IPS DF 19.7 (cell line): ENCODE results near the gene NTSR1.

Experiments
- DNase-seq: peaks from one replicate; pipeline ENCODE4 v3.0.0-alpha.2; 2013; ENCODE audit warnings: low read depth, low spot score

The NTSR1 gene

GRCh38 chr20:62726276-62726675 is 17.6 kb downstream of the NTSR1 start:
- no peak for DNase-seq

- DNase-seq: no peak
These were observed 18.3 kb downstream of the NTSR1 start for GRCh38 chr20:62726716-62727583.

GRCh38 chr20:62727584-62728027 is 19.0 kb downstream of the NTSR1 start:
- no peak for DNase-seq

- no peak for DNase-seq
These were observed 19.6 kb downstream of the NTSR1 start for GRCh38 chr20:62728028-62728780.

- no peak for DNase-seq
These were observed 20.2 kb downstream of the NTSR1 start for GRCh38 chr20:62728781-62729300.

GRCh38 chr20:62730481-62730880 is 21.8 kb downstream of the NTSR1 start:
- DNase-seq: no peak

- DNase-seq: no peak
These were observed 23.6 kb downstream of the NTSR1 start for GRCh38 chr20:62732031-62732760.

- no peak for DNase-seq
These were observed 24.3 kb downstream of the NTSR1 start for GRCh38 chr20:62732842-62733525.

- no peak for DNase-seq
These were observed 24.8 kb downstream of the NTSR1 start for GRCh38 chr20:62733526-62733842.

GRCh38 chr20:62733891-62734290 is 25.3 kb downstream of the NTSR1 start:
- no peak for DNase-seq

GRCh38 chr20:62734326-62734725 is 25.7 kb downstream of the NTSR1 start:
- no peak for DNase-seq

- no peak for DNase-seq
These were observed 26.2 kb downstream of the NTSR1 start for GRCh38 chr20:62734881-62735280.

GRCh38 chr20:62735331-62735821 is 26.7 kb downstream of the NTSR1 start:
- no peak for DNase-seq

GRCh38 chr20:62736026-62736406 is 27.4 kb downstream of the NTSR1 start:
- no peak for DNase-seq

- no peak for DNase-seq
These were observed 27.9 kb downstream of the NTSR1 start for GRCh38 chr20:62736407-62737071.

- DNase-seq: no peak
These were observed 28.7 kb downstream of the NTSR1 start for GRCh38 chr20:62737271-62737811.

- no peak for DNase-seq
These were observed 29.6 kb downstream of the NTSR1 start for GRCh38 chr20:62738025-62738881.

- no peak for DNase-seq
These were observed 30.4 kb downstream of the NTSR1 start for GRCh38 chr20:62739067-62739466.

- DNase-seq: no peak
These were observed 31.1 kb downstream of the NTSR1 start for GRCh38 chr20:62739581-62740285.
